ENCODE measurements around the gene AGBL4. TPM values are rescaled to one million over a fixed set of nuclear protein-coding genes. Genes with fewer than 3 reads are reported as not detected.

AGBL4 gene
- total and polyA plus RNA-seq, 2 donors = 0.08 to 0.37 TPM

- DNase-seq (ENCODE audit: extremely low spot score) = no peak
- WGBS = 75% methylated on average over 1 of the region's 1 CpG
- H3K4me3 ChIP-seq (ENCODE audit: low read depth, low read length) = no peak overlapping the region
- no peak overlapping the region for H3K27ac ChIP-seq (ENCODE audit: low read depth)
- H3K4me1 ChIP-seq (ENCODE audit: insufficient read depth) = no peaks in the 10 kb centered on the region
- no peaks in the 10 kb centered on the region for H3K36me3 ChIP-seq (ENCODE audit: insufficient read depth)
Measured at GRCh38 chr1:48937732-48938131, 1086.0 kb downstream of the AGBL4 start.

GRCh38 chr1:48936436-48936835 is 1087.3 kb downstream of the AGBL4 start:
- no peak overlapping the region for H3K4me3 ChIP-seq (ENCODE audit: low read depth, low read length)
- no peak for DNase-seq (ENCODE audit: extremely low spot score)
- no peak overlapping the region for H3K27ac ChIP-seq (ENCODE audit: low read depth)
- no peaks in the 10 kb centered on the region for H3K36me3 ChIP-seq (ENCODE audit: insufficient read depth)
- no peaks in the 10 kb centered on the region for H3K4me1 ChIP-seq (ENCODE audit: insufficient read depth)
- 59% methylated on average over 2 of the region's 2 CpGs for WGBS

GRCh38 chr1:48932366-48932765 is 1091.4 kb downstream of the AGBL4 start:
- H3K27ac ChIP-seq (ENCODE audit: low read depth) = no peak overlapping the region

GRCh38 chr1:48931506-48932192 is 1092.1 kb downstream of the AGBL4 start:
- 38% methylated on average over 7 of the region's 7 CpGs for WGBS
- H3K4me1 ChIP-seq (ENCODE audit: insufficient read depth) = no peaks in the 10 kb centered on the region

More at GRCh38 chr1:48932366-48932765, 1091.4 kb downstream of the AGBL4 start:
- Histone ChIP-seq H3K4me3 (ENCODE audit: low read depth, low read length) (no peak overlapping the region), H3K36me3 (ENCODE audit: insufficient read depth) (no peaks in the 10 kb centered on the region), H3K4me1 (ENCODE audit: insufficient read depth) (no peaks in the 10 kb centered on the region)
- DNase-seq (ENCODE audit: extremely low spot score) = no peak
- WGBS = 62% methylated on average over 1 of the region's 1 CpG

GRCh38 chr1:48930011-48930410 is 1093.7 kb downstream of the AGBL4 start:
- no peak for DNase-seq (ENCODE audit: extremely low spot score)
- Histone ChIP-seq H3K27ac (ENCODE audit: low read depth) (no peak overlapping the region), H3K36me3 (ENCODE audit: insufficient read depth) (no peaks in the 10 kb centered on the region), H3K4me3 (ENCODE audit: low read depth, low read length) (no peak overlapping the region), H3K4me1 (ENCODE audit: insufficient read depth) (no peaks in the 10 kb centered on the region)
- WGBS = 63% methylated on average over 4 of the region's 4 CpGs

More at GRCh38 chr1:48931506-48932192, 1092.1 kb downstream of the AGBL4 start:
- H3K4me3 ChIP-seq (ENCODE audit: low read depth, low read length) = no peak overlapping the region
- H3K36me3 ChIP-seq (ENCODE audit: insufficient read depth) = no peaks in the 10 kb centered on the region
- no peak for DNase-seq (ENCODE audit: extremely low spot score)
- H3K27ac ChIP-seq (ENCODE audit: low read depth) = no peak overlapping the region

- H3K27ac ChIP-seq (ENCODE audit: low read depth) = no peak overlapping the region
- no peaks in the 10 kb centered on the region for H3K4me1 ChIP-seq (ENCODE audit: insufficient read depth)
- no peaks in the 10 kb centered on the region for H3K36me3 ChIP-seq (ENCODE audit: insufficient read depth)
- H3K4me3 ChIP-seq (ENCODE audit: low read depth, low read length) = no peak overlapping the region
- DNase-seq (ENCODE audit: extremely low spot score) = no peak
Measured at GRCh38 chr1:48924099-48924498, 1099.7 kb downstream of the AGBL4 start.

- Histone ChIP-seq H3K36me3 (ENCODE audit: insufficient read depth) (no peaks in the 10 kb centered on the region), H3K27ac (ENCODE audit: low read depth) (no peak overlapping the region), H3K4me1 (ENCODE audit: insufficient read depth) (no peaks in the 10 kb centered on the region), H3K4me3 (ENCODE audit: low read depth, low read length) (no peak overlapping the region)
- no peak for DNase-seq (ENCODE audit: extremely low spot score)
- 58% methylated on average over 1 of the region's 1 CpG for WGBS
Measured at GRCh38 chr1:48923116-48923515, 1100.6 kb downstream of the AGBL4 start.

GRCh38 chr1:48920851-48921250 is 1102.9 kb downstream of the AGBL4 start:
- WGBS = 90% methylated on average over 3 of the region's 3 CpGs
- no peaks in the 10 kb centered on the region for H3K36me3 ChIP-seq (ENCODE audit: insufficient read depth)
- no peak for DNase-seq (ENCODE audit: extremely low spot score)
- no peak overlapping the region for H3K27ac ChIP-seq (ENCODE audit: low read depth)
- no peaks in the 10 kb centered on the region for H3K4me1 ChIP-seq (ENCODE audit: insufficient read depth)
- H3K4me3 ChIP-seq (ENCODE audit: low read depth, low read length) = no peak overlapping the region

- 74% methylated on average over 8 of the region's 8 CpGs for WGBS
- Histone ChIP-seq H3K27ac (ENCODE audit: low read depth) (no peak overlapping the region), H3K36me3 (ENCODE audit: insufficient read depth) (no peaks in the 10 kb centered on the region), H3K4me1 (ENCODE audit: insufficient read depth) (no peaks in the 10 kb centered on the region), H3K4me3 (ENCODE audit: low read depth, low read length) (no peak overlapping the region)
- no peak for DNase-seq (ENCODE audit: extremely low spot score)
Measured at GRCh38 chr1:48917901-48918603, 1105.7 kb downstream of the AGBL4 start.

GRCh38 chr1:48917070-48917454 is 1106.7 kb downstream of the AGBL4 start:
- H3K27ac ChIP-seq (ENCODE audit: low read depth) = no peak overlapping the region
- 92% methylated on average over 2 of the region's 2 CpGs for WGBS
- no peaks in the 10 kb centered on the region for H3K36me3 ChIP-seq (ENCODE audit: insufficient read depth)
- DNase-seq (ENCODE audit: extremely low spot score) = no peak
- no peak overlapping the region for H3K4me3 ChIP-seq (ENCODE audit: low read depth, low read length)
- H3K4me1 ChIP-seq (ENCODE audit: insufficient read depth) = no peaks in the 10 kb centered on the region

- no peak for DNase-seq (ENCODE audit: extremely low spot score)
- H3K4me1 ChIP-seq (ENCODE audit: insufficient read depth) = no peaks in the 10 kb centered on the region
- H3K4me3 ChIP-seq (ENCODE audit: low read depth, low read length) = no peak overlapping the region
- 27% methylated on average over 5 of the region's 5 CpGs for WGBS
- H3K27ac ChIP-seq (ENCODE audit: low read depth) = no peak overlapping the region
- H3K36me3 ChIP-seq (ENCODE audit: insufficient read depth) = no peaks in the 10 kb centered on the region
Measured at GRCh38 chr1:48916130-48917069, 1107.4 kb downstream of the AGBL4 start.

- no peak for DNase-seq (ENCODE audit: extremely low spot score)
- Histone ChIP-seq H3K4me3 (ENCODE audit: low read depth, low read length) (no peak overlapping the region), H3K27ac (ENCODE audit: low read depth) (no peak overlapping the region), H3K4me1 (ENCODE audit: insufficient read depth) (no peaks in the 10 kb centered on the region), H3K36me3 (ENCODE audit: insufficient read depth) (no peaks in the 10 kb centered on the region)
Measured at GRCh38 chr1:48908606-48909005, 1115.1 kb downstream of the AGBL4 start.

GRCh38 chr1:48906729-48907128 is 1117.0 kb downstream of the AGBL4 start:
- no peak for DNase-seq (ENCODE audit: extremely low spot score)
- Histone ChIP-seq H3K27ac (ENCODE audit: low read depth) (no peak overlapping the region), H3K4me1 (ENCODE audit: insufficient read depth) (no peaks in the 10 kb centered on the region), H3K4me3 (ENCODE audit: low read depth, low read length) (no peak overlapping the region), H3K36me3 (ENCODE audit: insufficient read depth) (no peaks in the 10 kb centered on the region)
- WGBS = 72% methylated on average over 1 of the region's 1 CpG

All from urinary bladder (tissue), 4 donors.